ENCODE measurements around the gene SP8.
A peak's percentile ranks its signal among the peaks of the same experiment; 100 is the strongest.
"Not testable (repeated sequence)": the region's sequence is repeated elsewhere in the genome, so short reads cannot be mapped to it uniquely, and the experiment has no call there.

SP8 gene

DNA sequence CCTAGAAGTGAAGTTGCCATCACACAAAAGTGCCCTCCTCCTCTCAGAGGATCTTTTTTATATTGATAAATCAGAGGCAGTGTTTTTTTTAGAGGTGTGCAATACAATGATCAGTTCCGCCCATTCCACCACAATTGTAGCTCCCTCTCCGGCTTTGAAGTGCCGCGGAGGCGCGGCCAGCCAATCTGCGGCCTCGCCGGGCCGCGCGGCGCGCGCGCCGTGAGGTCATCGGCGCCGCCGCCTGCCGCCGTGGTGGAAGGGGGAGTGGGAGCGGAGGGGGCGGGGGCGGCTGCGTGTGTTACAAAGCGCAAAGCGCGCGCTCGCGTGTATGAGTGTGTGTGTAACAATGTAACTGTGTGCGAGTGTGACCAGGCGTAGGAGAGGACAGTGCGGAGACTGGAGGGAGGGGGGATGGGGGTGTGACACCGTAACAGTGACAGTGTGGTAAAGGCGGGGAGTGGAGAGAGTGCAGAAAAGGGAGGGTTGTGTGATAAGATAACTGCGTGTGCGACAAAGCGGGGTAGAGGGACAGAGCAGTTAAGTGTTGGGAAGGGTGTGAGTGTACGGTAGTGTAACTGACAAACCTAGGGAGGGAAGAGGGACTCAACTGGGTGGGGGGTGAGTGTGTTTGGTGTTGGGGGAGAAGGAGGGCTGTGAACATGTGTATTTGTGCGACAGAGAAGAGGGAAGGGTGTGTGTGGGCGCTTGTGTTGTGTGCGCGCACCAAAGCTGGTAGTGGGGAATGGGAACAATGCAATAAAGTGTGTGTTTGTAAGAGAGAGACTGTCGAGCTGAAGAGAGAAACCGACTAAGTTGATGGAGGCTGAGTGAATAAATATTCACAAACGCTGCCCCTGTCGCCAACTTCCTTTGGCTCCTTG is at the start of gene SP8:
Gene SP8 (minus strand): TSS at position 108 of the 881 bp plus-strand sequence. CDS start 88 bp downstream, at position 20.
- DNase-seq (ENCODE audit: low spot score) = no peak

DNA sequence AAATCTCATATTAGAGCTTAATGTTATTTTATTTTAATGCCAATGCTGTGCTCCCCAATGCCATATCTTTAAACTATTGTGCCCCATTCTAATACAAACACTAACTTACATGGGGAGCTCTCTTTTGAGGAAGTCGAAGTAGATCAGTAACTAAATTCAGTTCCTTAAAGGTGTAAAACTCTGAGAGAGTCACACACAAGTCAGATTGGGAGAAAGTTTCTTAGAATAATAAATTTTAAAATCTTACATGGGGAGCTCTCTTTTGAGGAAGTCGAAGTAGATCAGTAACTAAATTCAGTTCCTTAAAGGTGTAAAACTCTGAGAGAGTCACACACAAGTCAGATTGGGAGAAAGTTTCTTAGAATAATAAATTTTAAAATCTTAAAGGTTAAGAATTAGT is 49.7 kb upstream of the SP8 start:
- DNase-seq (ENCODE audit: low spot score) = not testable (repeated sequence)

DNA sequence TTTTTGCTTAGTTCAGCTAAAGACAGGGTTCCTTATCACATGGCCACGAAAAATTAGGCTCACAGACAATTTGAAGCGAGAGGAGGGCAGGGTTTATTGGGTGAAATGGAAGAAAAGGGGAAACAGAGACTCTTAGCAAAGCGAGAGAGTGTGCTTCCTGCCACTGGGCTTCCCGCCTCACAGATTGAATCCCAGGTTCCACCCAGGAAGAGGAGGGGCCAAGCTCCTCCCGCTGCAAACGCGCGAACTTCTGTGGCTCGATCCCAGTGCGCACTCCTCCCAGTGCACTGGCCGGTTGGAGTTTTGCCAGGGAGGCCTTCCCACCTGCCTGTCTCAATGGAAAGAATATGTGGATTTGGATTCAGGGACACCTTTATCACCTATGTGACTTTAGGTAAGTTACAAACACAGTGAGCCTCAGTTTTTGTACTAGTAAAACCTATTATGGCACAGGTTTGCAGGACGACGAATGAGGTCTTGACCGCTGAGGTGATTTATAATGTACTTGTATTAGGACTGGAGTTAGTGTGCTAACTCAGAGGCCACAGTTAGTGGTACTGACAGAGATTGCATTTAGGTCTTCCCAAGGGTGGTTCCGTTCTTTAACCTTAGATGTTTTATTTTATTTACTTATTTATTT is 48.5 kb upstream of the SP8 start:
- DNase-seq (ENCODE audit: low spot score) = no peak

DNA sequence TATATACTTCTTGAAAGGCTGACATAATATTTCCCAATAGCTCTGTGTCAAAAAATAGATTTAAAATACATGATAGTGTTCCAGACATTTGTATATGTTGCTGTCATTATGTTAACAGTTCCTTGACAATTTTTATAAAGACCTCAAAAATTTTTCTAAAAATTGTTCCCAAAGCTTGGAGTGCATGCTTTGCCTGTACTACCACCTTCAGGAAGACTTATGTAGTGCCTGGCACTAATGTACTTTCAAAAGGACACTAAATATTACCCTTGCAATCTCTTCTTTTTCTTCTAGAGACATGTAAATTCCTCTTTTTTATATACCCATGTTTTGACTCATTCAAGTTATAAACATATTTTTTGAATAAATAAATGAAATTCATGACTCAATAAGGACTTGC is 48.0 kb upstream of the SP8 start:
- peak; percentile 14 for DNase-seq (ENCODE audit: low spot score)

DNA sequence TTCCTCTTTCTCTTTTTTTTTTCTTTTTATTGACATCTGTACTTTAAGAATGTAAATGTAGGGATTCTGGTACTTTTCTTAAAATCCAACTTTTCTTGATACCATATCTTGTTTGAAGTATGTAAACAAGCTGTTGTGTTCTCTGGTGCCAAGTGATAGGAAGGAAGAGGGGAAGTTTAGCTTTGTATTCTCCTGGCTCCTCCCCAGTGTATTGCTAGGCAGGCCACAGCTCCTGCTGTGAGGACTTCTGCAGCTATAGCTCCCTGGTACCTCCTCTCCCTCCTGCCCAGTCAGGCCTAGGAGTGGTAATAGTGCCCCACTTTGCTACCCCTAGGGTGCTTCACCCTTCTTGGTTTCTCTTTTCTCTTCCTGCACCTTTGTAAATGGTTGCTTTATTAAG is 45.3 kb upstream of the SP8 start:
- DNase-seq (ENCODE audit: low spot score) = no peak

DNA sequence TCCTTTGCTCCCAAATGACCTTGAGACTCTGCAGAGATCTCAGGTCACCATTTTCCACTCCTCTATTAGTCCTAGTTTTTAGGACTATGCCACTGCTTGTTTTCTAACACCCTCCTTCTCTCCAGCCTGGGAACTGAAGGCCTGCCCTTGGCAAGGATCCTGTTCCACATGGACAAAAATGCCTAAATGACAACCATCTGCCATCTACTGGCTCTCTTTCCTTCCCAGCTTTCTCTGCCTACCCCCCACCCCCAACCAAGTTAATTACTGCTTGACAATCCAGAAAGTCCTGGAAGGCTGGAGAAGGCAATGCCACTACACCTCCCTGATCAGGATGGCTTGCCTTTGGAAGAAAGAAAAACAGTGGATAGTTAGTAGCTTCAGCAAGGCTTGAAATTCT is 44.8 kb upstream of the SP8 start:
- DNase-seq (ENCODE audit: low spot score) = no peak

DNA sequence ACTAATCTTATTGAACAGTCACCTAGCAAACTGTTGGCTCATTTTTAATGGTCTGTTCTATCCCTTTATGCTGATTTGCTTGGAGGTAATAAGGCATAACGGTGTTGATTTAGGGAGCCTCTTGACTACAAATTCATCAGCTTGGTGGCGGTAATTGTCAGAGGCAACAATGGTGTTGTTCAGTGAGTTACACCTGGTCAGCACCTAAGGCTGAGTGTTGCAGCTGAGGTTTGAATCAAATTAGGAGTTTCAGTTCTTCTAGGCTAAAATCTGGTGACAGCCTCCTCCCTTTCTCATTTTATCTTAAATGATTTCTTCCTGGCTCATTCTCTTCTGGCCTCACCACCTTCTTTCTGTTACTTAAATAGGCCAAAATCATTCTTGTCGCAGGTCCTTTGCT is 42.3 kb upstream of the SP8 start:
- DNase-seq (ENCODE audit: low spot score) = no peak

DNA sequence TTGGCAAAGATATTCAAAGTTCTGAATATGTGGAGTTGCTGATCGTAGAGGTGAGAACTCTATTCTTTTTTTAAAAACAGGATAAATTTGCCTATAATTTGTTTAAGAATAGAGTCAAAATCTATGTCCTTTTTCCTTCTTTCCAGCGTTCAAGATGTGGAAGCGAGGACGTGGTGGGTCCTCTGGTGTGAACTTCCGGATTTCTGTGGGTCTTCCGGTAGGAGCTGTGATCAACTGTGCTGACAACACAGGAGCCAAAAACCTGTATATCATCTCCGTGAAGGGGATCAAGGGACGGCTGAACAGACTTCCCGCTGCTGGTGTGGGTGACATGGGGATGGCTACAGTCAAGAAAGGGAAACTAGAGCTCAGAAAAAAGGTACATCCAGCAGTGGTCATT is 40.5 kb upstream of the SP8 start:
- DNase-seq (ENCODE audit: low spot score) = no peak

- DNase-seq (ENCODE audit: low spot score) = no peak
Observed at GRCh38 chr7:20826243-20826642, 39.6 kb upstream of the SP8 start.

DNA sequence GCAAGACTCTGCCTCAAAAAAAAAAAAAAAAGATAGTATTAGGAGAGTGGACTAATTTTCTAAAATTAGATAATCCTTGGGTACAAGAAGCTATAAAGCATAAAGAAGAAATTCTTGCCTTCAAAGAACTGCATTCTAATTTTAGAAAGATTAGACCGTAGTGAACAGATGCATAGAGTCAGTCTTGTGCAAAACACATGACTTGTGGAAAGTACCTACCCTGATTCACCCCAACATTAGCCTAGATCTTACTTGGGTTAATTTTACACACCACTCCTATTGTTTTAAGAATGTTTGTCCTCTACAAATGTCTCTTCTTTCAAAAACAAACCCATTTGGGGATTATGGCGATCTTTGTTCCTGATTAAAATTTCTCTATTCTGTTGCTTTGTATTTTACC is 38.9 kb upstream of the SP8 start:
- DNase-seq (ENCODE audit: low spot score) = peak; percentile 15

DNA sequence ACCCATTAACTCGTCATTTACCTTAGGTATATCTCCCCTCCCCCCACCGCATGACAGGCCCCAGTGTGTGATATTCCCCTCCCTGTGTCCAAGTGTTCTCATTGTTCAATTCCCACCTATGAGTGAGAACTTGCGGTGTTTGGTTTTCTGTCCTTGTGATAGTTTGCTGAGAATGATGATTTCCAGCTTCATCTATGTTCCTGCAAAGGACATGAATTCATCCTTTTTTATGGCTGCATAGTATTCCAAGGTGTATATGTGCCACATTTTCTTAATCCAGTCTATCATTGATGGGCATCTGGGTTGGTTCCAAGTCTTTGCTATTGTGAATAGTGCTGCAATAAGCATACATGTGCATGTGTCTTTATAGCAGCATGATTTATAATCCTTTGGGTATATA is 34.7 kb upstream of the SP8 start:
- not testable (repeated sequence) for DNase-seq (ENCODE audit: low spot score)

- no peak for DNase-seq (ENCODE audit: low spot score)
Observed at GRCh38 chr7:20816372-20816959, 29.8 kb upstream of the SP8 start.

GRCh38 chr7:20804345-20804744 is 17.7 kb upstream of the SP8 start:
- DNase-seq (ENCODE audit: low spot score) = no peak

DNA sequence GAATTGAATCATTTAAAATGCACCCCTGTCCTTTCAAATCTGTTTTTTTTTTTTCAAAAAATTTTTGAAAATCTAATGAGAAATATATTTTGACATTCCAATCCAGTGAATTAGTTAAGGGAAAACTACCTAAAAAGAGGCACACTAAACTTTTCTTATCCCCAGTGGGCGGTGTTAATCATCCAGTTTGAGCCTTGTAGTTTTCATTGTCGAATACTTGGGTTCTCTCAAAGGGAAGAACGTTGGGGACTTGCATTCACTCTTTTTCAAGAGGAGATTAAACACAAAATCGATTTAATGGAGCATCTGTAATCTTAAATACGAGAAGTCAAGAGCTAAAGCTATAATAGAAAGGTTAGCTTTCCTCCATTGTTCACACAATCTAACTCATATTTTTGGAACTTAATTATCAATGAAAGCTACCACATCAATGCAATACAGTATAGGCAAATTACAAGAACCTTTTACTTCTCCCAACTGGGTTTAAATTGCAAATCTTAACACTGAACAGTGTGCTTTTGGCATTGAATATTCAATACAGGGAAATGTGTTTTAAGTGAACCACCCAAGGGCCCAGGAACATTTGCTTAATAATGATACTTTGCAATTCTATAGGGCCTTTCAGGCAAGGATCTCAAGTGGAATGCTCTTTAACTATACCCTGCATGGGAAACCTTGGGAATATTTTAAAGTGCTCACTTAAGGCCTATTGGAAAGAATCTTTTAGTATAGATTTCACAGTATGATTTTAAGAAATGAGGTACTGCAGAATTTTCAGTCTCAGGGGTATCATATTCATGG is 13.1 kb upstream of the SP8 start:
- DNase-seq (ENCODE audit: low spot score) = no peak

GRCh38 chr7:20798694-20799121 is 12.0 kb upstream of the SP8 start:
- no peak for DNase-seq (ENCODE audit: low spot score)

GRCh38 chr7:20798081-20798693 is 11.5 kb upstream of the SP8 start:
- no peak for DNase-seq (ENCODE audit: low spot score)

DNA sequence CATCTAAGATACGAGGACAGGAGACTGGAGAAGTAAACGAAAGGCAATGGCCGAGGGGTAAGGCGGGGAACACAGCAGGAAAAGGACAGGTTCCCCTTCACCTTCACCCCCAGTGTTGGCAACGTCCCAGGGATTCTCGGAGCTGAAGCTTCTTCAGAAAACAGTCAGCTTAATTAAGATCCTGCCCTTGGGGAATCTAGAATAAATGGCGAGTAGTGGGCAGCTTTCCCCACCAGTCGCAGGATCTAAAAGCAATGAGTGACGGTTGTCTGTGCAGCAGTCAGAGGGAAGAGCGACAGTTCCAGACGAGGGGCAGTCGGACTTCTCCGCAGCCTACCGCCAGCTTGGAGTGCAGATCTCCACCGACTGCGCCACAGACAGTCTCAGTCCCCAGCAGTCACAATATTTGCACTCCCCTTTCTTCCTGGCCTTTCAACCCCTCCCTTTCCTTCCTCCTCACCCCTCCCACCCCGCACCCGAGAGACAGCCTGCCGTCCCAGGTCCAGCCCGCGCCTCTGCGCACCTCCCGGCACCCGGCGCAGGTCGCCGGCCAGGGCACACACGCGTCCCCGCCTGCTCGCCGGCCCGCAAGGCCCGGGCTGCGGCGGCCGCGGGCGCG is 10.9 kb upstream of the SP8 start:
- no peak for DNase-seq (ENCODE audit: low spot score)

DNA sequence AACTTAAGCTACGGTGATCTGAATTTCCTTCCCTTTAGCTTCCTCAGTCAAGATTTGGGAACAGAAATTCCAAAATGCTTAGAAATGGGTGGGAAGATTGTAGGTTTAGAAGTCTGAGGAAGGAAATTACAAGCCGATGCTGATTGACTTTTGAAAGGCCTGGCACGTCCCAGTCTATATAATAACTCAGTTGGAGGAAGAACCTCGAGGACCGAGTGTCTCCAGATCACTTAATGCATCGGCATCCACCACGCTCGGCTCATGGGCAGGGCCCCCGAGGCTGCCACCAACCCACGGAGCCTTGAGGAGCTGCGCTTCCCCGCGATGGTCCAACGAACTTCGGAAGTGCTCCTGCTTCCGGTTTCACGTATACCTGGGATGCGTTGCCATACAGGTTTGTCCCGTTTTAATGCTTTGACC is 10.4 kb upstream of the SP8 start:
- no peak for DNase-seq (ENCODE audit: low spot score)

GRCh38 chr7:20796500-20796899 is 9.8 kb upstream of the SP8 start:
- no peak for DNase-seq (ENCODE audit: low spot score)

GRCh38 chr7:20795881-20796280 is 9.2 kb upstream of the SP8 start:
- no peak for DNase-seq (ENCODE audit: low spot score)

DNA sequence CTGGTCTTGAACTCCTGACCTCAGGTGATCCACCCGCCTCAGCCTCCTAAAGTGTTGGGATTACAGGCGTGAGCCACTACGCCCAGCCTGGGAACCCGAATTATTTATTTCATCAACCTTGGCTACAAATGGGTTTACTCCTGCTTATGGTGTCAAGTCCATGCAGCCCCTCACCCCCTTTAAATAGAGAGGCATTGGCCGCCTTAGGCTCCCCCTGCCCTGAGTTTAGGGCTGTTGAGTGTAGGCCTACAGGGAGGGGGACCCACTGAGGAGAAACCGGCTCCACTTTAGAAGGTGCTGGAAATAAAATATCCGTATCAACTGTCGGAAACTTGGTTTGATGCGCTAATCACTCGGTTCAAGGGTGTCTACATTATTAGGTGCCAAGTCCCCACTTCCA is 8.7 kb upstream of the SP8 start:
- no peak for DNase-seq (ENCODE audit: low spot score)

Measured in NAMALWA (cell line).